Lower lobe of right lung (tissue), 2 donors: ENCODE measurements around the gene SCGB1C1. TPM values are rescaled to one million over a fixed set of nuclear protein-coding genes. Genes with fewer than 3 reads are reported as not detected.

Experiments
- ATAC-seq, 2 donors: fragments of 200-7000 bp; cut with Tn5 transposase; one replicate each; pipeline ENCODE4 v1.9.1; 2020 to 2022; ENCODE audit warnings: mild to moderate bottlenecking in 2 of 2, moderate library complexity in 2 of 2
- DNase-seq: peaks from one replicate; pipeline ENCODE4 v3.0.0-alpha.2; 2020
- H3K27ac ChIP-seq: fragments of 200-600 bp; one replicate; pipeline ENCODE4 v1.8.0; 2022
- H3K27me3 ChIP-seq: fragments of 200-600 bp; one replicate; pipeline ENCODE4 v1.8.0; 2022; ENCODE audit warnings: low read depth
- H3K36me3 ChIP-seq: fragments of 200-600 bp; one replicate; pipeline ENCODE4 v1.8.0; 2022; ENCODE audit warnings: mild to moderate bottlenecking
- H3K4me1 ChIP-seq: fragments of 200-600 bp; one replicate; pipeline ENCODE4 v1.8.0; 2022
- H3K4me3 ChIP-seq: fragments of 200-600 bp; one replicate; pipeline ENCODE4 v1.8.0; 2022; ENCODE audit warnings: mild to moderate bottlenecking
- H3K9me3 ChIP-seq: fragments of 200-600 bp; one replicate; pipeline ENCODE4 v1.8.0; 2022
- intact Hi-C: fragments of 100-400 bp; cut with DNase I; formaldehyde crosslinking; loops from one replicate; pipeline ENCODE4 v1.11.0; 2022
- total RNA-seq: library from RNA; stranded (reverse); fragmentation: NEBNext Ultra II Directional; extraction: Animal tissue kit (Norgen Biotek cat#: 25700); gene quantifications from one replicate; pipeline ENCODE4 v1.2.1, GENCODE V29; 2021
- TF ChIP-seq, protein P1 (sequence below): fragments of 200-600 bp; IDR thresholded peaks from one replicate; pipeline ENCODE4 v1.8.0; 2022; ENCODE audit warnings: antibody characterized with exemption, mild to moderate bottlenecking
- donor health status: DM: no; HTN: yes; CAD: no; lungs with severe emphysema.

The SCGB1C1 gene
- total RNA-seq, 1 donor from 2014 or later = not detected

DNA sequence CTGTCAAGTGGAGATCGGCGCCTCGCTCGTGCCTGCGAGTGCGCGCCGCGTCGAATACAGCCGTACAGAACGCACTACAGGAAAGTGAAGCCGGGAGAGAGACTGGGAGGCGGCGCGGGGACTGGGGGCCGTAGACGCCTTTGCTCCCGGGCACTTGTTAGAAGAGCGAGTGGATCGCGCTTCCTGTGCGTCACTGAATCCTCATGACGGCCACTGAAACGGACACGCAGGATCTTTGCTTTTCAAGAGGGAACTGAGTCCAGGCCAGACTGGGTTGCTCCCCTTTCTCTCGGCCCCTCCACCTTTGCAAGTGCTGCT, 14.9 kb downstream of the SCGB1C1 start:
- H3K4me1 ChIP-seq = peaks cover 46% of the 10 kb centered on the region
- intact Hi-C loops = no loop called here
- no peaks in the 10 kb centered on the region for H3K27me3 ChIP-seq
- peak; percentile 9 to 27 for ATAC-seq
- TF ChIP-seq, protein P1, sequence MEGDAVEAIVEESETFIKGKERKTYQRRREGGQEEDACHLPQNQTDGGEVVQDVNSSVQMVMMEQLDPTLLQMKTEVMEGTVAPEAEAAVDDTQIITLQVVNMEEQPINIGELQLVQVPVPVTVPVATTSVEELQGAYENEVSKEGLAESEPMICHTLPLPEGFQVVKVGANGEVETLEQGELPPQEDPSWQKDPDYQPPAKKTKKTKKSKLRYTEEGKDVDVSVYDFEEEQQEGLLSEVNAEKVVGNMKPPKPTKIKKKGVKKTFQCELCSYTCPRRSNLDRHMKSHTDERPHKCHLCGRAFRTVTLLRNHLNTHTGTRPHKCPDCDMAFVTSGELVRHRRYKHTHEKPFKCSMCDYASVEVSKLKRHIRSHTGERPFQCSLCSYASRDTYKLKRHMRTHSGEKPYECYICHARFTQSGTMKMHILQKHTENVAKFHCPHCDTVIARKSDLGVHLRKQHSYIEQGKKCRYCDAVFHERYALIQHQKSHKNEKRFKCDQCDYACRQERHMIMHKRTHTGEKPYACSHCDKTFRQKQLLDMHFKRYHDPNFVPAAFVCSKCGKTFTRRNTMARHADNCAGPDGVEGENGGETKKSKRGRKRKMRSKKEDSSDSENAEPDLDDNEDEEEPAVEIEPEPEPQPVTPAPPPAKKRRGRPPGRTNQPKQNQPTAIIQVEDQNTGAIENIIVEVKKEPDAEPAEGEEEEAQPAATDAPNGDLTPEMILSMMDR = no peak
- no peak for DNase-seq
- peak overlapping the region; percentile 74 for H3K4me3 ChIP-seq
- H3K27ac ChIP-seq = peak overlapping the region; percentile 99
- no peaks in the 10 kb centered on the region for H3K9me3 ChIP-seq
- H3K36me3 ChIP-seq = peaks cover 67% of the 10 kb centered on the region

DNA sequence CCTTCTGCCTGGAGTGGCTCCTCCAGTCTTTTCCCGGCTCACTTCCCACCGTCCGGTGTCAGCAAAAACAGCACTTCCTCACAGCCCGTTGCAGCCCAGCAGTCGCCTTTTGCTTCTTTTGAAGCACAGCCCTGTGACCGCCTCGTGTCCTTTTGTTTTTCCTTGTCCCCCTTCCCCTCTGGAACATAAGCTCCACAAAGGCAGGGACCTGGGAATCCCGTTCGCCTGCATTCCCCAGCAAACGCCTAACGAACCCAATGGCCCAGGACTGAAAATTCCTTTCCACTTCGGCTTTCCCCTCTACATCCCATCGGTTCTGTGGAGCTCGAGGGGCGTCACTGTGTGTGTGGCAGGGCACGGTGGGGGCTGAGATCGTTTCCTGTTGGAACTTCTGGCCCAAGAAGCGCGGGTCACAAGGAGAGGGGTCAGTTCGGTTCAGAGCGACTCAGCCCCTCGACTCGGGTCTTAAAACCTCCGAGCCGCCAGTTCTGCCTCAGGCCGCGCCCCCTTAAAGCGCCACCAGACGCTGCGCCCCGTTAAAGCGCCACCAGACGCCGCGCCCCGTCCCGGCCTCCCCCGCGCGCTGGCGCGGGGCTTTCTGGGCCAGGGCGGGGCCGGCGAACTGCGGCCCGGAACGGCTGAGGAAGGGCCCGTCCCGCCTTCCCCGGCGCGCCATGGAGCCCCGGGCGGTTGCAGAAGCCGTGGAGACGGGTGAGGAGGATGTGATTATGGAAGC, 15.5 kb downstream of the SCGB1C1 start:
- no peaks in the 10 kb centered on the region for H3K27me3 ChIP-seq
- peak overlapping the region; percentile 74 for H3K4me3 ChIP-seq
- TF ChIP-seq, protein P1 = no peak
- intact Hi-C loops = no loop called here
- peak; percentile 91 for DNase-seq
- peak overlapping the region; percentile 99 for H3K27ac ChIP-seq
- peaks cover 42% of the 10 kb centered on the region for H3K4me1 ChIP-seq
- H3K36me3 ChIP-seq = peaks cover 67% of the 10 kb centered on the region
- H3K9me3 ChIP-seq = no peaks in the 10 kb centered on the region
- peak; percentile 86 for ATAC-seq

DNA sequence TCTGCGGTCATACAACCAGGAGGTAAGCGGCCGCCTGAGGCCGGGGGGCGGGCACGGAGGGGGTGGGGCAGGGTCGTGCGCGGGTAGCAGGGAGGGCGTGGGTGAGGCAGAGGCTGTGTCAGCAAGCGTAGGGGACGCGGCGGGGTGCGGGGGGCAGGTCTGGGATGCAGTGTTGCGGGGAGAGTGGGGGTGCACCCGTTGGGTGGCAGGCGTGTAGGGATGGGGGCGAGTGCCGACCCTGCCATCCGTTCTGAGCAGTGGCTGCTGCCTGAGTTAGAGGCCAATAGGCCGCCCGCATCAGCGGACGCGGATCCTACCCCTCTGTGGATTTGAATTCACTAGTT, 16.0 kb downstream of the SCGB1C1 start:
- peaks cover 42% of the 10 kb centered on the region for H3K4me1 ChIP-seq
- no peaks in the 10 kb centered on the region for H3K27me3 ChIP-seq
- intact Hi-C loops = no loop called here
- no peaks in the 10 kb centered on the region for H3K9me3 ChIP-seq
- H3K36me3 ChIP-seq = peaks cover 67% of the 10 kb centered on the region
- no peak for DNase-seq
- H3K4me3 ChIP-seq = peak overlapping the region; percentile 74
- TF ChIP-seq, protein P1 = no peak
- ATAC-seq = peak in 1 of 2 donors; percentile 2
- H3K27ac ChIP-seq = peak overlapping the region; percentile 99

DNA sequence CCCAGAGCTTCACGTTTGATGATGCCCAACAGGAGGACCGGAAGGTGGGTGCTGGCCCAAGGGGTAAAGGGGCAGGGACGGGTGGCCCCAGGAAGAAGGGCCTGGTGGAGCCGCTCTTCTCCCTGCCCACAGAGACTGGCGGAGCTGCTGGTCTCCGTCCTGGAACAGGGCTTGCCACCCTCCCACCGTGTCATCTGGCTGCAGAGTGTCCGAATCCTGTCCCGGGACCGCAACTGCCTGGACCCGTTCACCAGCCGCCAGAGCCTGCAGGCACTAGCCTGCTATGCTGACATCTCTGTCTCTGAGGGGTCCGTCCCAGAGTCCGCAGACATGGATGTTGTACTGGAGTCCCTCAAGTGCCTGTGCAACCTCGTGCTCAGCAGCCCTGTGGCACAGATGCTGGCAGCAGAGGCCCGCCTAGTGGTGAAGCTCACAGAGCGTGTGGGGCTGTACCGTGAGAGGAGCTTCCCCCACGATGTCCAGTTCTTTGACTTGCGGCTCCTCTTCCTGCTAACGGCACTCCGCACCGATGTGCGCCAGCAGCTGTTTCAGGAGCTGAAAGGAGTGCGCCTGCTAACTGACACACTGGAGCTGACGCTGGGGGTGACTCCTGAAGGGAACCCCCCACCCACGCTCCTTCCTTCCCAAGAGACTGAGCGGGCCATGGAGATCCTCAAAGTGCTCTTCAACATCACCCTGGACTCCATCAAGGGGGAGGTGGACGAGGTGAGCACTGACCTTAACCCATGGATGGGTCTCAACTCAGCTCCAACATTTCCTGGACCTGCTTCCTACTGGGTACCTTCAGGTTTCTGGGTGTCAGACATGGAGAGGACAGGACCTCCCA, 16.6 kb downstream of the SCGB1C1 start:
- H3K27me3 ChIP-seq = no peaks in the 10 kb centered on the region
- H3K4me3 ChIP-seq = peak overlapping the region; percentile 74
- peaks cover 67% of the 10 kb centered on the region for H3K36me3 ChIP-seq
- peak overlapping the region; percentile 99 for H3K27ac ChIP-seq
- no peaks in the 10 kb centered on the region for H3K9me3 ChIP-seq
- DNase-seq (no peak), ATAC-seq (no peak)
- TF ChIP-seq, protein P1 = no peak
- intact Hi-C loops = no loop called here
- peaks cover 42% of the 10 kb centered on the region for H3K4me1 ChIP-seq

DNA sequence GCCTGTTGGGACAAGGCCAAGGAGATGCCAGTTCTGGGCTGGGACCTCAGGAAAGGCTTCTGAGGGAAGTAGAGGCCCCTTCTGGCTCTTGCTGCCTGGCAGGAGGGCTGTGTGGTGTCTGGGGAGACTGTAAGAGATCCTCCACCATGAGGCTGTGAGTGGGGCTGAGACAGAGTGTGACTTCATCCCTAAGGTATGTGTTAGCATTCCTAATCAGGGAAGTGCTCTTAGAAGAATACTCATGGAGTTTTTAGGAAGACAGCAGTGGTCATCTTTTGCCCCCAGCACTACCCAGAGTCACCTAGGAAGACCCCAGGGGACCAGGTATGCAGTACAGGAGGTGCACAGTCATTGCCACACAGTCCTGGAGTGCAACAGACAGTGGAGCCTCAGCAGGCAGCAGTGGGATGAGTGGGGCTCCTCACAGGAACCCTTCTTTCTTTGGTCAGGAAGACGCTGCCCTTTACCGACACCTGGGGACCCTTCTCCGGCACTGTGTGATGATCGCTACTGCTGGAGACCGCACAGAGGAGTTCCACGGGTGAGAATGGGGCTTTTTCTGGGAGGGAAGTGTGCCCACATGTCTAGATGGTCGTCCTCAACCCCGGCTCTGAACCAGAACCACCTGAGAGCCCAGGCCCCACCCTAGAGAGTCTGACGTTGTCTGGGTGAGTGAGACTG, 17.4 kb downstream of the SCGB1C1 start:
- intact Hi-C loops = no loop called here
- H3K36me3 ChIP-seq = peaks cover 67% of the 10 kb centered on the region
- peak overlapping the region; percentile 99 for H3K27ac ChIP-seq
- no peaks in the 10 kb centered on the region for H3K9me3 ChIP-seq
- no peak for ATAC-seq
- peaks cover 39% of the 10 kb centered on the region for H3K4me1 ChIP-seq
- peak overlapping the region; percentile 74 for H3K4me3 ChIP-seq
- H3K27me3 ChIP-seq = no peaks in the 10 kb centered on the region
- DNase-seq = no peak
- TF ChIP-seq, protein P1 = no peak
